ENCODE results near the gene CLASP1.
"Not testable (repeated sequence)": the region's sequence is repeated elsewhere in the genome, so short reads cannot be mapped to it uniquely, and the experiment has no call there.

CLASP1 gene

DNA sequence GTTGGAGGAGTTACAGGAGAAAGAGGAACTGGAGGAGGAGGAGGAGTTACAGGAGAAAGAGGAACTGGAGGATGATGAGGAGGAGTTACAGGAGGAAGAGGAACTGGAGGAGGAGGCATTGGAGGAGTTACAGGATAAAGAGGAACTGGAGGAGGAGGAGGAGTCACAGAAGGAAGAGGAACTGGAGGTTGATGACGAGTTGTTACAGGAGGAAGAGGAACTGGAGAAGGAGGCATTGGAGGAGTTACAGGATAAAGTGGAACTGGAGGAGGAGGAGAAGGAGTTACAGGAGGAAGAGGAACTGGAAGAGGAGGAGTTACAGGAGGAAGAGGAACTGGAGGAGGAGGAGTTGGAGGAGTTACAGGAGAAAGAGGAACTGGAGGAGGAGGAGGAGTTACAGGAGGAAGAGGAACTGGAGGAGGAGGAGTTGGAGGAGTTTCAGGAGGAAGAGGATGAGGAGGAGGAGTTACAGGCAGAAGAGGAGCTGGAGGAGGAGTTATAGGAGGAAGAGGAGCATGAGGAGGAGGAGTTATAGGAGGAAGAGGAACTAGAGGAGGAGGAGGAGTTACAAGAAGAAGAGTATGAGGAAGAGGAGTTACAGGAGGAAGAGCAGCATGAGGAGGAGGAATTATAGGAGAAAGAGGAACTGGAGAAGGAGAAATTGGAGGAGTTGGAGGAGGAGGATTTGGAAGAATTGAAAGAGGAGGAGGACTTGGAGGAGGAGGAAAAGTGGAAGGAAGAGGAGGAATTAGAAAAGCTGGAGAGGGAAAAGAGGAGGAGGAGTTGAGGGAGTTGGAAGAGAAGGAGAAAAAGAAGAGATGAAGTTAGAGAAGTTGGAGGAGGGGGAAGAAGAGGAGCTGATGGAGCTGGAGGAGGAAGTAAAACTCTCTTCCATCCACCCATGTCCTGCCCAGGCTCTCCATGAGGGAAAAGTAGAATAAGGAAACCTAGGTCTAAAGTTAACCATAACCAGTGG lies 37.2 kb downstream of the CLASP1 start:
- H3K9ac ChIP-seq: no peak overlapping the region
- H3K4me2 ChIP-seq: no peak overlapping the region
- no peak overlapping the region for H2AFZ ChIP-seq (ENCODE audit: low read depth)
- no peaks in the 10 kb centered on the region for H3K4me1 ChIP-seq (ENCODE audit: low read depth, poor library complexity, severe bottlenecking)
- H3K4me3 ChIP-seq (IDR thresholded peaks at IDR 0.05; ENCODE audit: insufficient read depth, low read depth, low read length): no peak overlapping the region
- peaks cover 11% of the 10 kb centered on the region; the same call in 1 of the 2 replicates for H3K79me2 ChIP-seq (ENCODE audit: insufficient read depth, low read depth)
- no peaks in the 10 kb centered on the region for H3K36me3 ChIP-seq (ENCODE audit: insufficient read depth)
- TF ChIP-seq, protein P1, sequence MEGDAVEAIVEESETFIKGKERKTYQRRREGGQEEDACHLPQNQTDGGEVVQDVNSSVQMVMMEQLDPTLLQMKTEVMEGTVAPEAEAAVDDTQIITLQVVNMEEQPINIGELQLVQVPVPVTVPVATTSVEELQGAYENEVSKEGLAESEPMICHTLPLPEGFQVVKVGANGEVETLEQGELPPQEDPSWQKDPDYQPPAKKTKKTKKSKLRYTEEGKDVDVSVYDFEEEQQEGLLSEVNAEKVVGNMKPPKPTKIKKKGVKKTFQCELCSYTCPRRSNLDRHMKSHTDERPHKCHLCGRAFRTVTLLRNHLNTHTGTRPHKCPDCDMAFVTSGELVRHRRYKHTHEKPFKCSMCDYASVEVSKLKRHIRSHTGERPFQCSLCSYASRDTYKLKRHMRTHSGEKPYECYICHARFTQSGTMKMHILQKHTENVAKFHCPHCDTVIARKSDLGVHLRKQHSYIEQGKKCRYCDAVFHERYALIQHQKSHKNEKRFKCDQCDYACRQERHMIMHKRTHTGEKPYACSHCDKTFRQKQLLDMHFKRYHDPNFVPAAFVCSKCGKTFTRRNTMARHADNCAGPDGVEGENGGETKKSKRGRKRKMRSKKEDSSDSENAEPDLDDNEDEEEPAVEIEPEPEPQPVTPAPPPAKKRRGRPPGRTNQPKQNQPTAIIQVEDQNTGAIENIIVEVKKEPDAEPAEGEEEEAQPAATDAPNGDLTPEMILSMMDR (conservative IDR thresholded peaks at IDR 0.05; ENCODE audit: low read depth, low read length): no peak
- H3K27ac ChIP-seq: no peak overlapping the region
- no peaks in the 10 kb centered on the region for H3K27me3 ChIP-seq (ENCODE audit: insufficient read depth, low read depth)
- H4K20me1 ChIP-seq (ENCODE audit: insufficient read depth): no peaks in the 10 kb centered on the region

DNA sequence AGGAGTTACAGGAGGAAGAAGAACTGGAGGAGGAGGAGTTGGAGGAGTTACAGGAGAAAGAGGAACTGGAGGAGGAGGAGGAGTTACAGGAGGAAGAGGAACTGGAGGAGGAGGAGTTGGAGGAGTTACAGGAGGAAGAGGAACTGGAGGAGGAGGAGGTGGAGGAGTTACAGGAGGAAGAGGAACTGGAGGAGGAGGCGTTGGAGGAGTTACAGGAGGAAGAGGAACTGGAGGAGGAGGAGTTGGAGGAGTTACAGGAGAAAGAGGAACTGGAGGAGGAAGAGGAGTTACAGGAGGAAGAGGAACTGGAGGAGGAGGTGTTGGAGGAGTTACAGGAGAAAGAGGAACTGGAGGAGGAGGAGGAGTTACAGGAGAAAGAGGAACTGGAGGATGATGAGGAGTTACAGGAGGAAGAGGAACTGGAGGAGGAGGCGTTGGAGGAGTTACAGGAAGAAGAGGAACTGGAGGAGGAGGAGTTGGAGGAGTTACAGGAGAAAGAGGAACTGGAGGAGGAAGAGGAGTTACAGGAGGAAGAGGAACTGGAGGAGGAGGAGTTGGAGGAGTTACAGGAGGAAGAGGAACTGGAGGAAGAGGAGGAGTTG lies 38.1 kb downstream of the CLASP1 start:
- not testable (repeated sequence) for H2AFZ ChIP-seq (ENCODE audit: low read depth); H3K9ac ChIP-seq; H4K20me1 ChIP-seq (ENCODE audit: insufficient read depth); H3K36me3 ChIP-seq (ENCODE audit: insufficient read depth); H3K4me3 ChIP-seq (IDR thresholded peaks at IDR 0.05; ENCODE audit: insufficient read depth, low read depth, low read length); H3K27me3 ChIP-seq (ENCODE audit: insufficient read depth, low read depth); H3K27ac ChIP-seq; H3K4me1 ChIP-seq (ENCODE audit: low read depth, poor library complexity, severe bottlenecking); H3K4me2 ChIP-seq
- peaks cover 11% of the 10 kb centered on the region; the same call in 1 of the 2 replicates for H3K79me2 ChIP-seq (ENCODE audit: insufficient read depth, low read depth)

DNA sequence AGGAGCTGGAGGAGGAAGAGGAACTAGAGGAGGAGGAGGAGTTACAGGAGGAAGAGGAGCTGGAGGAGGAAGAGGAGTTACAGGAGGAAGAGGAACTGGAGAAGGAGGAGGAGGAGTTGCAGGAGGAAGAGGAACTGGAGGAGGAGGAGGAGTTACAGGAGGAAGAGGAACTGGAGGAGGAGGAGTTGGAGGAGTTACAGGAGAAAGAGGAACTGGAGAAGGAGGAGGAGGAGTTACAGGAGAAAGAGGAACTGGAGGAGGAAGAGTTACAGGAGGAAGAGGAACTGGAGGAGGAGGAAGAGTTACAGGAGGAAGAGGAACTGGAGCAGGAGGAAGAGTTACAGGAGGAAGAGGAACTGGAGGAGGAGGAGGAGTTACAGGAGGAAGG lies 38.8 kb downstream of the CLASP1 start:
- peaks cover 11% of the 10 kb centered on the region; the same call in 1 of the 2 replicates for H3K79me2 ChIP-seq (ENCODE audit: insufficient read depth, low read depth)
- not testable (repeated sequence) for H3K4me2 ChIP-seq

DNA sequence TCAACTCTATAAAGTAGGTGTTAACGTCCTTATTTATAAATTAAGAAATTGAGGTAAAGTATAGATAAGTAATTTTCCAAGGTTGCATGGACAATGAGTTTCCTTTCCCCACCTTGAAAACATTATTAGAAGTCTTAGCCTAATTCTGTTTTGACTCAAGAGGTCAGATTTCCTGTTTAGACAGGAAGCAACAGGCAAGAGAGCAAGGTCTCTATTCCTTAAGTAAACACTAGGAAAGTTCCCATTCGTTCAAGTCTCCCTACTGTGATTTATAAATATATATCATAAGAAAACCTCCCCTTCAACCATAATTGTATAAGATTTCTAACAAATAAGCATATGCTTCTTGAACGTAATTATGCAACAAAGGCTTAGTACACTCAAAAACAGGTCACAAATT lies 40.3 kb downstream of the CLASP1 start:
- TF ChIP-seq, protein P1 (conservative IDR thresholded peaks at IDR 0.05; ENCODE audit: low read depth, low read length): no peak
- peaks cover 11% of the 10 kb centered on the region; the same call in 1 of the 2 replicates for H3K79me2 ChIP-seq (ENCODE audit: insufficient read depth, low read depth)
- no peaks in the 10 kb centered on the region for H3K4me1 ChIP-seq (ENCODE audit: low read depth, poor library complexity, severe bottlenecking)
- no peak overlapping the region for H3K4me2 ChIP-seq
- H3K27ac ChIP-seq: no peak overlapping the region
- no peak overlapping the region for H3K4me3 ChIP-seq (IDR thresholded peaks at IDR 0.05; ENCODE audit: insufficient read depth, low read depth, low read length)
- no peaks in the 10 kb centered on the region for H4K20me1 ChIP-seq (ENCODE audit: insufficient read depth)
- H3K9ac ChIP-seq: no peak overlapping the region
- H3K27me3 ChIP-seq (ENCODE audit: insufficient read depth, low read depth): no peaks in the 10 kb centered on the region
- H3K36me3 ChIP-seq (ENCODE audit: insufficient read depth): no peaks in the 10 kb centered on the region
- H2AFZ ChIP-seq (ENCODE audit: low read depth): no peak overlapping the region

More for the DNA sequence above, 38.8 kb downstream of the CLASP1 start:
- not testable (repeated sequence) for H2AFZ ChIP-seq (ENCODE audit: low read depth); H3K4me1 ChIP-seq (ENCODE audit: low read depth, poor library complexity, severe bottlenecking); H3K27me3 ChIP-seq (ENCODE audit: insufficient read depth, low read depth); H3K27ac ChIP-seq; H3K9ac ChIP-seq; H3K4me3 ChIP-seq (IDR thresholded peaks at IDR 0.05; ENCODE audit: insufficient read depth, low read depth, low read length); H3K36me3 ChIP-seq (ENCODE audit: insufficient read depth); H4K20me1 ChIP-seq (ENCODE audit: insufficient read depth)

DNA sequence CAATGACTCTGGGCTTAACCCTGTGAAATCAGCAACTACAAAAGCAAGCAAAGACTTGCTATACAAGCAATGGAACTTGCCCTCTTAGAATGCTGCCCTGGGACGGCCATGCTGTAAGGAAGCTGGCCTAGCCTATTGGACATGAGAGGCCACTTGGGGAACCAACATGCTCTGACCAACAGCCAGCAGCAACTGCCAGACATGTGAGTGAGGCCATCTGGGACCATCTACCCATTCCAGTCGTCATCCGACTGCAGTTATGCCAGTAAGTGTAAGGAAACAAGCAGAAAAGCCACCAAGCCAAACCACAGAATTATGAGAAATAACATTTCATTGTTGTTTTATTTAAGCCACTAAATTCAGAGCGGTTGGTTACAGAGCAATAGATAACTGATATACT lies 40.9 kb downstream of the CLASP1 start:
- H3K27ac ChIP-seq: no peak overlapping the region
- H3K4me3 ChIP-seq (IDR thresholded peaks at IDR 0.05; ENCODE audit: insufficient read depth, low read depth, low read length): no peak overlapping the region
- no peaks in the 10 kb centered on the region for H3K4me1 ChIP-seq (ENCODE audit: low read depth, poor library complexity, severe bottlenecking)
- TF ChIP-seq, protein P1 (conservative IDR thresholded peaks at IDR 0.05; ENCODE audit: low read depth, low read length): no peak
- H2AFZ ChIP-seq (ENCODE audit: low read depth): no peak overlapping the region
- H3K4me2 ChIP-seq: no peak overlapping the region
- no peaks in the 10 kb centered on the region for H4K20me1 ChIP-seq (ENCODE audit: insufficient read depth)
- H3K9ac ChIP-seq: no peak overlapping the region
- no peaks in the 10 kb centered on the region for H3K36me3 ChIP-seq (ENCODE audit: insufficient read depth)
- H3K79me2 ChIP-seq (ENCODE audit: insufficient read depth, low read depth): peaks cover 11% of the 10 kb centered on the region; the same call in 1 of the 2 replicates
- H3K27me3 ChIP-seq (ENCODE audit: insufficient read depth, low read depth): no peaks in the 10 kb centered on the region

Data from KMS-11 (cell line).